Subcutaneous adipose tissue (tissue), 4 donors: ENCODE data around the gene XK. TPM values are rescaled to one million over a fixed set of nuclear protein-coding genes. Genes with fewer than 3 reads are reported as not detected.

Experiments
- CTCF ChIP-seq: fragments of 450-650 bp; IDR thresholded peaks from one replicate; pipeline ENCODE4 v1.5.1; 2016; ENCODE audit warnings: low read depth, mild to moderate bottlenecking, control low read depth, antibody characterized with exemption, moderate library complexity
- total RNA-seq, 4 donors: library from RNA; depleted of rRNA; stranded (reverse); fragments of >200 nt; gene quantifications; one replicate each; pipeline ENCODE4 v1.1.0, GENCODE V29; 2016

Gene XK
- total RNA-seq, 4 donors from 2014 or later: 0.17 to 0.33 (median 0.22) TPM; not detected in 1

GRCh38 chrX:37672563-37672962 is 13.0 kb upstream of the XK start:
- TF ChIP-seq CTCF: no peak

- TF ChIP-seq CTCF: no peak
Observed at GRCh38 chrX:37676811-37677210, 8.8 kb upstream of the XK start.

GRCh38 chrX:37677243-37677642 is 8.3 kb upstream of the XK start:
- no peak for TF ChIP-seq CTCF

- no peak for TF ChIP-seq CTCF
Observed at GRCh38 chrX:37677765-37678164, 7.8 kb upstream of the XK start.

- no peak for TF ChIP-seq CTCF
Observed at GRCh38 chrX:37678574-37678973, 7.0 kb upstream of the XK start.

- no peak for TF ChIP-seq CTCF
Observed at GRCh38 chrX:37679230-37679629, 6.4 kb upstream of the XK start.

GRCh38 chrX:37679888-37680287 is 5.7 kb upstream of the XK start:
- TF ChIP-seq CTCF: no peak
